ENCODE measurements around the gene TEAD3.

DNA sequence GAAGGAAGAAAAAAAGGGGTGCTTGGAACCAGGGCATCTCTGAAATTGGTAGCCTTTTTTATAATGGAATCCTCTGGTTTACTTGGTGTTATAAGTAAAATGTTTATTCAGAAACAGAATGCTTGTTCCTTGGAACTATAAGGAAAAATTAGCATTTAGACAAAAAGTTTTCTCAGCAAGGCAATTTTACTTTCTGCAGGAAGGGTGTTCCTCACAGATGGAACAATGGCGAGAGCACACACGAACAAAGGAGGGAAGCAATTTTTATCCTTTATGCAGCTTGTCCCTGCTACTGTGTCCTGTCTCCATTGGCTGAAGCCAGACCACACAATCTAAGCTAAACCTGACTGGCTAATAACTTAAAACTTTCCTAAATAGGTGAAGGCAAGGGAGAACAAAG, 67.4 kb downstream of the TEAD3 start:
- TF ChIP-seq, protein P1, sequence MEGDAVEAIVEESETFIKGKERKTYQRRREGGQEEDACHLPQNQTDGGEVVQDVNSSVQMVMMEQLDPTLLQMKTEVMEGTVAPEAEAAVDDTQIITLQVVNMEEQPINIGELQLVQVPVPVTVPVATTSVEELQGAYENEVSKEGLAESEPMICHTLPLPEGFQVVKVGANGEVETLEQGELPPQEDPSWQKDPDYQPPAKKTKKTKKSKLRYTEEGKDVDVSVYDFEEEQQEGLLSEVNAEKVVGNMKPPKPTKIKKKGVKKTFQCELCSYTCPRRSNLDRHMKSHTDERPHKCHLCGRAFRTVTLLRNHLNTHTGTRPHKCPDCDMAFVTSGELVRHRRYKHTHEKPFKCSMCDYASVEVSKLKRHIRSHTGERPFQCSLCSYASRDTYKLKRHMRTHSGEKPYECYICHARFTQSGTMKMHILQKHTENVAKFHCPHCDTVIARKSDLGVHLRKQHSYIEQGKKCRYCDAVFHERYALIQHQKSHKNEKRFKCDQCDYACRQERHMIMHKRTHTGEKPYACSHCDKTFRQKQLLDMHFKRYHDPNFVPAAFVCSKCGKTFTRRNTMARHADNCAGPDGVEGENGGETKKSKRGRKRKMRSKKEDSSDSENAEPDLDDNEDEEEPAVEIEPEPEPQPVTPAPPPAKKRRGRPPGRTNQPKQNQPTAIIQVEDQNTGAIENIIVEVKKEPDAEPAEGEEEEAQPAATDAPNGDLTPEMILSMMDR (IDR thresholded peaks at IDR 0.05) = no peak
- TF ChIP-seq POLR2A (IDR thresholded peaks at IDR 0.05) = no peak

All from sigmoid colon (tissue), 3 donors.